GM12891 (cell line): Measurements from ENCODE around the gene LRP5.

ENCODE experiments used
- PAX5 ChIP-seq: IDR thresholded peaks from 2 replicates; pipeline ENCODE4 v1.6.1; 2011; ENCODE audit warnings: low read length, moderate library complexity, mild to moderate bottlenecking; ENCODE audit not compliant: insufficient read depth, severe bottlenecking
- POLR2A ChIP-seq: IDR thresholded peaks from 2 replicates; pipeline ENCODE4 v1.6.1; 2011; ENCODE audit warnings: low read depth, low read length, control low read depth
- POLR2AphosphoS5 ChIP-seq: IDR thresholded peaks from 2 replicates; pipeline ENCODE4 v1.6.1; 2011; ENCODE audit warnings: low read depth, low read length, control low read depth
- POU2F2 ChIP-seq: IDR thresholded peaks from 2 replicates; pipeline ENCODE4 v1.6.1; 2011; ENCODE audit warnings: low read depth, mild to moderate bottlenecking, control low read depth, low read length, moderate library complexity
- SPI1 ChIP-seq: IDR thresholded peaks from 2 replicates; pipeline ENCODE4 v1.6.1; 2011; ENCODE audit warnings: low read depth, low read length, control low read depth
- TAF1 ChIP-seq: IDR thresholded peaks from 2 replicates; pipeline ENCODE4 v1.6.1; 2011; ENCODE audit warnings: low read depth, low read length, control low read depth

- TF ChIP-seq POLR2AphosphoS5 = peak; percentile 74; the same call in 1 of the 2 replicates
- peak; percentile 67 for TF ChIP-seq POLR2A
- no peak for TF ChIP-seq POU2F2
- TF ChIP-seq TAF1 = peak; percentile 81
- peak; percentile 33; the same call in 1 of the 2 replicates for TF ChIP-seq SPI1
- peak; percentile 28 for TF ChIP-seq PAX5
These were observed 40.4 kb upstream of the LRP5 start, which contains the start of gene C11orf24 for GRCh38 chr11:68271781-68272608.
